Gastroesophageal sphincter (tissue), 4 donors: ENCODE data around the gene IMMT. TPM values are rescaled to one million over a fixed set of nuclear protein-coding genes. Genes with fewer than 3 reads are reported as not detected.

ENCODE experiments used
- ATAC-seq: fragments of 150-250 bp; one replicate; pipeline ENCODE4 v1.9.1; 2016; ENCODE audit warnings: mild to moderate bottlenecking, moderate library complexity
- H3K27ac ChIP-seq, 4 donors: fragments of 200-600 bp; sonication (generic) in 3 of 4; 1 replicate in 3 of 4; 2 replicates in 1 of 4; pipeline ENCODE4 v1.5.1; 2016 to 2019
- H3K27me3 ChIP-seq: fragments of 200-600 bp; sonication (generic); one replicate; pipeline ENCODE4 v1.5.1; 2019
- H3K36me3 ChIP-seq, 2 donors: fragments of 200-600 bp; sonication (generic); one replicate each; pipeline ENCODE4 v1.5.1; 2019; ENCODE audit warnings: control low read depth in 1 of 2
- H3K4me1 ChIP-seq, 3 donors: fragments of 200-600 bp; sonication (generic); 1 replicate in 2 of 3; 2 replicates in 1 of 3; pipeline ENCODE4 v1.5.1; 2016 to 2019; ENCODE audit warnings: control low read depth in 2 of 3
- H3K4me3 ChIP-seq, 2 donors: fragments of 200-600 bp; sonication (generic); one replicate each; pipeline ENCODE4 v1.5.1; 2019; ENCODE audit warnings: mild to moderate bottlenecking in 1 of 2, moderate library complexity in 1 of 2
- H3K9me3 ChIP-seq, 3 donors: fragments of 200-600 bp; sonication (generic); one replicate each; pipeline ENCODE4 v1.5.1; 2017 to 2019; ENCODE audit warnings: control low read depth in 2 of 3
- EP300 ChIP-seq: sonication (generic); formaldehyde crosslinking; IDR thresholded peaks from one replicate; pipeline ENCODE4 v1.6.1; 2017; ENCODE audit warnings: antibody characterized with exemption, mild to moderate bottlenecking
- POLR2A ChIP-seq, 2 donors: fragments of 450-650 bp; IDR thresholded peaks; one replicate each; pipeline ENCODE4 v1.6.1; 2017; ENCODE audit warnings: antibody characterized with exemption in 2 of 2, mild to moderate bottlenecking in 2 of 2, moderate library complexity in 1 of 2
- POLR2AphosphoS5 ChIP-seq: sonication (generic); formaldehyde crosslinking; IDR thresholded peaks from one replicate; pipeline ENCODE4 v1.6.1; 2017; ENCODE audit warnings: antibody characterized with exemption
- WGBS, 2 donors: methylation state at CpG; one replicate each; pipeline ENCODE4 v1.1.5; 2018; ENCODE audit warnings: low coverage in 1 of 2; 5-methylcytosine and 5-hydroxymethylcytosine counted together
- total RNA-seq, 4 donors: library from RNA; depleted of rRNA; stranded (reverse); fragments of >200 nt; gene quantifications; one replicate each; pipeline ENCODE4 v1.1.0, GENCODE V29; 2016
- TF ChIP-seq, protein P1 (sequence below), 4 experiments: fragments of 200-600 bp in 2 of 4; fragments of 450-650 bp in 2 of 4; sonication (generic) in 1 of 4; IDR thresholded peaks; one replicate each; pipeline ENCODE4 v1.5.1; 2017 to 2019; ENCODE audit warnings: antibody characterized with exemption in 4 of 4, mild to moderate bottlenecking in 2 of 4, moderate library complexity in 2 of 4

The IMMT gene
- total RNA-seq, 4 donors from 2014 or later: 57.3 to 72.3 (median 63.1) TPM

DNA sequence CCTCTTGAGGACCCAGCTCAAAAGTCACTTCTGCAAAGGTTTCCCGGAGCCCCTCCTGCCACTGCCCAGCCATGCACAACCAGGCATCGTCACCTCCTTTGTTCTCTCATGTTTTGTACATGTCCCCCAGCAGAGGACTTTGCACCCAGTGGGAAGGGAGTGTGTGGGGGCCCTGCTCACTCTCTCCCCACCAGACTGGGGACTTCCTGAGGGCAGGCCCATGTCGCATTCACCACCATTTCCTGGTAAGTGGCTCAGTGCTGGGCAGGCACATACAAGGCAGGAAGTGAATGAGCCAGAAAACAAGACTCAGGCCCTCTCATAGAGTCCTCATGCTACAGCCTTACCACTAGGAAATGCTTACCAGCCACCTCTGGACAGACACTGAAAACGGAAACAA is 22.9 kb upstream of the IMMT start:
- TF ChIP-seq, protein P1, sequence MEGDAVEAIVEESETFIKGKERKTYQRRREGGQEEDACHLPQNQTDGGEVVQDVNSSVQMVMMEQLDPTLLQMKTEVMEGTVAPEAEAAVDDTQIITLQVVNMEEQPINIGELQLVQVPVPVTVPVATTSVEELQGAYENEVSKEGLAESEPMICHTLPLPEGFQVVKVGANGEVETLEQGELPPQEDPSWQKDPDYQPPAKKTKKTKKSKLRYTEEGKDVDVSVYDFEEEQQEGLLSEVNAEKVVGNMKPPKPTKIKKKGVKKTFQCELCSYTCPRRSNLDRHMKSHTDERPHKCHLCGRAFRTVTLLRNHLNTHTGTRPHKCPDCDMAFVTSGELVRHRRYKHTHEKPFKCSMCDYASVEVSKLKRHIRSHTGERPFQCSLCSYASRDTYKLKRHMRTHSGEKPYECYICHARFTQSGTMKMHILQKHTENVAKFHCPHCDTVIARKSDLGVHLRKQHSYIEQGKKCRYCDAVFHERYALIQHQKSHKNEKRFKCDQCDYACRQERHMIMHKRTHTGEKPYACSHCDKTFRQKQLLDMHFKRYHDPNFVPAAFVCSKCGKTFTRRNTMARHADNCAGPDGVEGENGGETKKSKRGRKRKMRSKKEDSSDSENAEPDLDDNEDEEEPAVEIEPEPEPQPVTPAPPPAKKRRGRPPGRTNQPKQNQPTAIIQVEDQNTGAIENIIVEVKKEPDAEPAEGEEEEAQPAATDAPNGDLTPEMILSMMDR (IDR thresholded peaks at IDR 0.05): no peak
- TF ChIP-seq POLR2A (IDR thresholded peaks at IDR 0.05) (no peak), EP300 (no peak), POLR2AphosphoS5 (no peak)
- Histone ChIP-seq H3K27ac (peak overlapping the region in 1 of 4 donors; percentile 15), H3K4me1 (peaks cover 7 to 47% (median 19%) of the 10 kb centered on the region in 3 donors), H3K36me3 (peaks cover 0 to 14% of the 10 kb centered on the region in 2 donors), H3K4me3 (no peak overlapping the region), H3K9me3 (no peaks in the 10 kb centered on the region), H3K27me3 (no peaks in the 10 kb centered on the region)
- no peak for ATAC-seq
- 90 to 100% methylated on average over 1 to 2 of the region's 4 CpGs for WGBS, 2 donors

DNA sequence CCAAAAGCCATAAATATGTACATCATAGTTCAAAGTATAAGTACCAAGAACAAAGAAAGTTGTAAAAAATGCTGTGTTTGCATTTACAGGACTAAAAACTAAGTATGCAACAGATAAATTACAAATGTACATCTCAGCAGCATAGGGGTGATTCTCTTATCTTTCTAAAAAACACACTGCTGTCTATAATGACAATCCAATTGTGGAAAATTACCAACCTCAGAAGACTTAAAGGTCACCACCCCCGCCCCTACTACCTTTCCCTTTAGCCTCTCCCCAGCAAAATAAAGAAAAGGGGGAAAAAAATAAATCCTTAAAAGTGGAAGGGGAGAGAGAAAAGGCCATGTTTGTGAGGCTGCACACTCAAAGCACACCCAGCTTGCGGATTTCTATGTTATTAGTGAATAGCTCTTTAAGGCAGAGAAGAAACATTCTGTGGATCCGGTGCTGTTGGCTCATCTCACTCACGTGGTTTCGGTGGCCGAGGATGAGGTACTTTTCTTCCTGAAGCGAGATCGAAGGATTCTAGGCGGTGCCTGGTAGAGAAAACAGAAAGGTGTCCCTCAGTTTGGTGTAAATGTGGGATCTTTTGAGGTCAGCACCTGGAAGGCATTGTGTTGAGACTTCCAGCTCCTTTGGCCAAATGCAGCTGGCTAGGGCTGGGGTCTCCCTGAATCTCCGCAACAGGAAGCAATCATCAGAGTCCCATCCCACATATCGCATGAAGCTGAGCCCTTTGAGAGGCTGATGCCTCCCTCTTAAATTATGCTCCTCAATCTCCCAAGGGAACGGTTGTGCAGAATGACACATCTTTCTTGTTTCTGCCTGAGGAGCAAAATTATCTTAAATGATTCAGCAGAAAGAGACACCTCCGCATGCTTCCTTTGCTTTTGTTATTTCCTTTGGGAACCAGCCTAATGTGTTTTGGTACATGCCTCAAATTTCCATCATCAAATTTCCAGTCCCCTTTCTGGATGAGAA is 21.6 kb upstream of the IMMT start:
- H3K27ac ChIP-seq: peak overlapping the region in 3 of 4 donors; percentile 6 to 44 (median 32)
- H3K4me3 ChIP-seq: no peak overlapping the region
- peaks cover 0 to 39% (median 6%) of the 10 kb centered on the region in 3 donors for H3K4me1 ChIP-seq
- H3K27me3 ChIP-seq: no peaks in the 10 kb centered on the region
- peaks cover 1 to 26% of the 10 kb centered on the region in 2 donors for H3K36me3 ChIP-seq
- 69 to 76% methylated on average over 10 to 13 of the region's 13 CpGs for WGBS, 2 donors
- H3K9me3 ChIP-seq: no peaks in the 10 kb centered on the region
- TF ChIP-seq EP300 (no peak), POLR2AphosphoS5 (no peak), POLR2A (IDR thresholded peaks at IDR 0.05) (no peak)
- TF ChIP-seq, protein P1 (IDR thresholded peaks at IDR 0.05): no peak
- ATAC-seq: no peak

DNA sequence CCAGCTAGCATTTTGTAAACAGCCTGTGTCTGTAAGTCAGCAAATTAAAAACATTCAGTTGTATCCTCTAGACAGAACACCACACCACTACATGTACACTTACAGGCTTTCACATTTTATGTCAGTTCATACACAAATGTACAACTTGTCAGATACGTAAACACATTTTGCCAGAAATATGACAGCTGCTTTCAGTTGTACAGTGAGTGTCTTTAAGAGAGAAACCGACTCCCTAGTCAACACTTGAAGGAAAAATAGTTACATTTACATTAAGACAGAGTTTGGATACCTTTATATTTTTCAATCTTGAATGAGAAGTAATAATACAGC is 19.2 kb upstream of the IMMT start:
- TF ChIP-seq POLR2A (IDR thresholded peaks at IDR 0.05): no peak
- TF ChIP-seq, protein P1 (IDR thresholded peaks at IDR 0.05): no peak
- TF ChIP-seq EP300: no peak
- no peak for TF ChIP-seq POLR2AphosphoS5
- H3K36me3 ChIP-seq: peaks cover 9 to 50% of the 10 kb centered on the region in 2 donors
- 64 to 87% methylated on average over 2 of the region's 2 CpGs for WGBS, 2 donors
- peak overlapping the region in 2 of 4 donors; percentile 46 to 64 for H3K27ac ChIP-seq
- no peak overlapping the region for H3K4me3 ChIP-seq
- no peak for ATAC-seq
- peaks cover 0 to 25% (median 0%) of the 10 kb centered on the region in 3 donors for H3K4me1 ChIP-seq
- H3K9me3 ChIP-seq: no peaks in the 10 kb centered on the region
- no peaks in the 10 kb centered on the region for H3K27me3 ChIP-seq

DNA sequence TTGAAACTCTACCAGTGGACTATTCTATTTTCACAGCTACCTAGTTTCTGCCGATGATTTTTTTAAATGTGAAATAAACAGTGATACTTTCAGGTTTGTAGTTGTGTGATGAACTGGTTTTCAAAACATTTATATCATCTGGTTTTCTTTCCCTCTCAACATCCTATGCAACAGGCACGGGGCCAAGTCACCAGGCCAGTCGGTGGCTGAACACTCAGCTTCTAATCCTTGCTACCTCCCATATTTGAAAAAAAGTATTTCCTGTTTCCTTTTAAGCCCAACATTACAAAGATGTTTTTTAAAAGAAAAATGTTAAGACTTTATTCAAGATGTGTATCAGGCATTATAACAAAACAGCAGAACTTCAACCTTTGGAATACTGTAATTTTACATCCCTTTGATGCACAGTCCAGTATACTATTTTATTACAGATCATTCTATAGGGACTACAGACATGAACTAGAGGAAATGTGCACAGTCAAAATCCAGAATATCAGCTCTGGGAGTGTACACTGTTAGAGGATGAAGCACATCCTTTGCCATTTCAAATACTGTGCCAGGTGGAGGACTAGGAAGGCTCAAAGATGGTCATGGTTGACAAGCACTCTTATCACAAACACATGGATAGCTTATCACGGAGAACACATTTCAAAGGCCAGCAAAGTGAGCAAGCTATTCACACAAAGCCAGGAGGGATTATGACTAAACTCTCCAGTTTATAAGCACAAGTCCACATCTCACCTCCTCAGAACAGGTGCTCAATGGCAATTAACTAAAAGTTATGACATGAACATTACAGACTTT is 18.6 kb upstream of the IMMT start:
- Histone ChIP-seq H3K9me3 (no peaks in the 10 kb centered on the region), H3K27me3 (no peaks in the 10 kb centered on the region), H3K36me3 (peaks cover 9 to 56% of the 10 kb centered on the region in 2 donors), H3K4me3 (no peak overlapping the region), H3K4me1 (peaks cover 0 to 25% (median 0%) of the 10 kb centered on the region in 3 donors), H3K27ac (peak overlapping the region in 2 of 4 donors; percentile 46 to 64)
- WGBS, 2 donors: 24 to 42% methylated on average over 3 to 4 of the region's 4 CpGs
- ATAC-seq: no peak
- TF ChIP-seq POLR2AphosphoS5: no peak
- TF ChIP-seq, protein P1 (IDR thresholded peaks at IDR 0.05): no peak
